G401.6 (cell line): ENCODE results near the gene PPM1M.
"Not testable (repeated sequence)": the region's sequence is repeated elsewhere in the genome, so short reads cannot be mapped to it uniquely, and the experiment has no call there.

Source experiments
- FAIRE-seq: peaks from 2 replicates; lab custom pipeline; 2012; peaks lifted over from hg19 to GRCh38; lab: Jason Lieb, UNC

The PPM1M gene

GRCh38 chr3:52277972-52278509 lies 32.5 kb downstream of the PPM1M start:
- no peak for FAIRE-seq

DNA sequence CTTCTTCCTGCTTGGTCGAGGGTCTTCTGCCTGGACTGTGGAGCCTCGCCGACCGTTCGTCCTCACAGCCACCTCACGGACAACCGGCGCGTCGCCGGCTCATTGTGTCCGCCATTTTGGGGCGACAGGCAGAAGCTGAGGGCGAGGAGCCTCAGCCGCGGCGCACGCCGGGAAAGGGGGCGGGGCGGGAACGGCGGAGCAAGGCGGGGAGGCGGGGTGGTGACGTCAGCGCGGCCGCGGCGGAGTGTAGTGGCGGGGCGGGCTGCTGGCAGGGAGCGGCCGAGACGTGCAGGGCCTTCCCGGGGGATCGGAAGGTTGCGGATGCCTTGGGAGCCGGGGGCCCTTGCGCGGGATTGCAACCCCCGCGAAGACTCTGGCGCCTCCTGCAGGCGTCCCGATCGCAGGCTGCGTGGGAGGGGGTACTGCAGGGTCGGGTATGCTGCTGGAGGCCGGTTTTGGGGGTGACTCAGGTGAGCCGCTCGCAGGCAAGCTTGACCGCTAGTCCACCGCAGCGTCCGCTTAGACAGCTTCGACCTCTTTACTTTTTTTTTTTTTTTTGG lies 33.0 kb downstream of the PPM1M start, which contains the start of gene WDR82:
TSS of gene WDR82 (minus strand) at position 140 of the 560 bp plus-strand sequence. CDS start 288 bp downstream, outside the sequence.
- FAIRE-seq: no peak

GRCh38 chr3:52279596-52279995 lies 34.0 kb downstream of the PPM1M start:
- FAIRE-seq: no peak

GRCh38 chr3:52280050-52280461 lies 34.5 kb downstream of the PPM1M start:
- FAIRE-seq: no peak

- peak; percentile 96 for FAIRE-seq
These were observed 36.6 kb downstream of the PPM1M start for GRCh38 chr3:52281981-52282801.

DNA sequence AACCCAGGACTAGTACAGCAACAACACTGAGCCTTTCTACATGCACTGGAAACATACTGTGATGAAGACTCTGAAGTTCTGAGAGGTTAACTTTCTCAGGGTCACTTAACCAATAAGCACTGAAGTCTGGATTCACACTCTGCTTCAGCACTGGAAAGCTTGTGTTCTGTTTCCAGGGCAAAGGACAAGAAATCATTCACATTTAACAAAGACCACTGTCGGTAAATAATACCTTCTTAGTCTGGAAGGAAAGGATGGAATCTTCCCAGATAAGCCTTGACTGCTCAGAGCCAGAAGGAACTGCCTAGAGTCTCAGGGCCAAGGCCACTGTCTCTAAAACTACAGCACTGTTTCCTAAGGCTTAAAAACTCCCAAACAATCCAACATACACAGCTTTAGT lies 37.7 kb downstream of the PPM1M start:
- peak; percentile 15 for FAIRE-seq

- FAIRE-seq: not testable (repeated sequence)
These were observed 38.5 kb downstream of the PPM1M start for GRCh38 chr3:52284051-52284450.

DNA sequence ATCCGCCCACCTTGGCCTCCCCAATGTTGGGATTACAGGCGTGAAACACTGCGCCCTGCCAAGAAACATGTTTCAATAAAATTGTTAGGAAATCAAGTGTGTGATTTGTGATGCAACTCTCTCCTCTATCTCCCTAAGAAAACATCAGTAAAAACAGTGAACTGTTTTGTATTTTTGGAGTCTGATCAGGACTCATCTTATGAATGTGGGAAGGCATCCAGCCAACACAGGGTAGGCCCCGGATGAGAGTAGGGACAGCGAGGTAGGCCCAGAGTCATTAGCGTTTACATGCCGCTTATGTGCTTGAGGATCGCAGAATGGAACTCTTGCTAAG lies 41.2 kb downstream of the PPM1M start:
- FAIRE-seq: no peak

DNA sequence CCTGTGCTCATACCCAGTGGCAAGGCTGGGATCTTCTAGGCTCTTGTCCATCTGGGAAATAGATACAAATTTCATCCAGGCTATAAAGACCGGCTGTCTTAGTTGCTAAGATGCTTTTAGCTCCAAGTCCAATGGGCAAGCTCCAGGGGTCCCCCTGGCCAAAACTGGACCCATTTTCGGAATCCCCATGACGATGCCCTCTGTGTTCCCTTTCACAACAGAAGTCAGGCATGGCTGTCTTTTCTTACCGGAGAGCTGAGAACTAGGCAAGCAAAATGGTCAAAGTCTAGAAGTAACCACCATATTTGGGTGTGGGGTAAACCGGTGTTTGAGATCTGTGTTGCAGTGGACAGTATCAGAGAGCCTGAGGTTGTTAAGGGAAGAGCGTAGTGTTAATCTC lies 43.1 kb downstream of the PPM1M start:
- FAIRE-seq: no peak

- no peak for FAIRE-seq
These were observed 43.8 kb downstream of the PPM1M start for GRCh38 chr3:52289338-52289746.

DNA sequence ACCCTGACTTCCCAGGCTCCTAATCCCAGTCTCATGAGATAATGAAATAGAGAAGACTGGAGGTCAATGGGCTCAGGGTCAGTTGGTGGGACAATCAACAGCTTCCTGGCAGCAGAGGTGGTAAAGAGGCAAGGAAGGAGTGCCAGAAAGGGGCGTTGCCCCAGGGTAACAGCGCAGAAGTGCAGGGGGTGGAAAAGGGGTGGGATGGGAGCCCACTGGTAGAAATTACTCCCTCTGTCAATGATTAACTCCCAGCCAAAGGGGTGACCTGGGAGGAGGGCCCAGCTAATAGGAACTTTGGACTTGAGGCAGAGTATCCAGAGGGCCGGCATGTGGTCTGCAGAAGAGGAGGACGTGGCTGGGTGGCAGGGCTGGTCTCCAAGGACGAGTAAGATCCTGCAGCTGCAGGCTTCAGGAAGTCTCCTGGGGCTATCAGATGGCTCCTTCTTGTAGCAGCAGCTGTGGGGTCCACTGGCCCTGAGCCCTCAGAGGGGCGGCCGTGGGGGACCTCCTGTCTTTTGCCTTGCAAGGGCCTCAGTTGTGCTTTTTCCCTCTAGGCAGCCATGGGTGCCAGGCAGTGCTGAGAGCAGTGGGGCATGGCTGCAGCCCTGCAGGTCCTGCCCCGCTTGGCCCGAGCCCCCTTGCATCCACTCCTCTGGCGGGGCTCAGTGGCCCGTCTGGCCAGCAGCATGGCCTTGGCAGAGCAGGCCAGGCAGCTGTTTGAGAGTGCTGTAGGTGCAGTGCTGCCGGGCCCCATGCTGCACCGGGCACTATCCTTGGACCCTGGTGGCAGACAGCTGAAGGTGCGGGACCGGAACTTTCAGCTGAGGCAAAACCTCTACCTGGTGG lies 44.4 kb downstream of the PPM1M start:
- FAIRE-seq: no peak

DNA sequence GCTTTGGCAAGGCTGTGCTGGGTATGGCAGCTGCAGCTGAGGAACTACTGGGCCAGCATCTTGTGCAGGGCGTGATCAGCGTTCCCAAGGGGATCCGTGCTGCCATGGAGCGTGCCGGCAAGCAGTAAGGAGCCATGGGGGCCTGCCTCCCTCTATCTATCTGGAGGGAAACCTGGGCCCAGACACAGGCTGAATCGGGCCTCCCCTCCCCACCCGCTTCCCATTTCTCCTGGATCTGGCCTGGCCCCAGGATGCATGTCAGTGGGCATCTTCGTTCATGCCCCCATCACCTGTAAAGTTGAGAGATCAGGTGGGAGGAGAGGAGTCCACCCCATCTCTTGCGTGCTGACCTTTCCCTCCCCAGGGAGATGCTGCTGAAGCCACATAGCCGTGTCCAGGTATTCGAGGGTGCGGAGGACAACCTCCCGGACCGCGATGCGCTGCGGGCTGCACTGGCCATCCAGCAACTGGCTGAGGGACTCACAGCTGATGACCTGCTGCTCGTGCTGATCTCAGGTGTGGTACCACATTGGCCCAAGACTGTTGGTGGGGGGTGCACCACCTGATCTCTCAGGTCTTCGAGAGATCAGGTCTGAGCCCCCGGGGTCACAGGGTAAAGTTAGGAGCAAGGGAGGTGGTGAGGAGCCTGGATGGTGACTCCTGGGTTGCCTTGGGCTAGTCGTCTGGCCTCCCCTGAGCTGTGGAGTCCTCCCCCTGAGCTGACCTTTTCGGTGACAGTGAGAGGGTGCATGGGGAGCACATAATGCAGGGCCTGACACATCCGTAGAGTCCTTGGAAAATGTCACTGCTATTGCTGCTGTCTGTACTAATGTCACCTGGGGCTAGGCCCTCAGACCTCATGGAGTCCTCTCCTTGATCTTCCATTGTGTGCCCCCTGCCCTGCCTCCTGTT lies 45.3 kb downstream of the PPM1M start:
- FAIRE-seq: no peak

GRCh38 chr3:52291508-52292181 lies 46.1 kb downstream of the PPM1M start:
- no peak for FAIRE-seq

DNA sequence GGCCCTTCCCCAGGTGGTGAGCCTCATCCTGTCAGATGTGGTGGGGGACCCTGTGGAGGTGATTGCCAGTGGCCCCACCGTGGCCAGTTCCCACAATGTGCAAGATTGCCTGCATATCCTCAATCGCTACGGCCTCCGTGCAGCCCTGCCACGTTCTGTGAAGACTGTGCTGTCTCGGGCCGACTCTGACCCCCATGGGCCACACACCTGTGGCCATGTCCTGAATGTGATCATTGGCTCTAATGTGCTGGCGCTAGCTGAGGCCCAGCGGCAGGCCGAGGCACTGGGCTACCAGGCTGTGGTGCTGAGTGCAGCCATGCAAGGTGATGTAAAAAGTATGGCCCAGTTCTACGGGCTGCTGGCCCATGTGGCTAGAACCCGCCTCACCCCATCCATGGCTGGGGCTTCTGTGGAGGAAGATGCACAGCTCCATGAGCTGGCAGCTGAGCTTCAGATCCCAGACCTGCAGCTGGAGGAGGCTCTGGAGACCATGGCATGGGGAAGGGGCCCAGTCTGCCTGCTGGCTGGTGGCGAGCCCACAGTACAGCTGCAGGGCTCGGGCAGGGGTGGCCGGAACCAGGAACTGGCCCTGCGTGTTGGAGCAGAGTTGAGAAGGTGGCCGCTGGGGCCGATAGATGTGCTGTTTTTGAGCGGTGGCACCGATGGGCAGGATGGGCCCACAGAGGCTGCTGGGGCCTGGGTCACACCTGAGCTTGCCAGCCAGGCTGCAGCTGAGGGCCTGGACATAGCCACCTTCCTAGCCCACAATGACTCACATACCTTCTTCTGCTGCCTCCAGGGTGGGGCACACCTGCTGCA lies 46.9 kb downstream of the PPM1M start:
- no peak for FAIRE-seq

DNA sequence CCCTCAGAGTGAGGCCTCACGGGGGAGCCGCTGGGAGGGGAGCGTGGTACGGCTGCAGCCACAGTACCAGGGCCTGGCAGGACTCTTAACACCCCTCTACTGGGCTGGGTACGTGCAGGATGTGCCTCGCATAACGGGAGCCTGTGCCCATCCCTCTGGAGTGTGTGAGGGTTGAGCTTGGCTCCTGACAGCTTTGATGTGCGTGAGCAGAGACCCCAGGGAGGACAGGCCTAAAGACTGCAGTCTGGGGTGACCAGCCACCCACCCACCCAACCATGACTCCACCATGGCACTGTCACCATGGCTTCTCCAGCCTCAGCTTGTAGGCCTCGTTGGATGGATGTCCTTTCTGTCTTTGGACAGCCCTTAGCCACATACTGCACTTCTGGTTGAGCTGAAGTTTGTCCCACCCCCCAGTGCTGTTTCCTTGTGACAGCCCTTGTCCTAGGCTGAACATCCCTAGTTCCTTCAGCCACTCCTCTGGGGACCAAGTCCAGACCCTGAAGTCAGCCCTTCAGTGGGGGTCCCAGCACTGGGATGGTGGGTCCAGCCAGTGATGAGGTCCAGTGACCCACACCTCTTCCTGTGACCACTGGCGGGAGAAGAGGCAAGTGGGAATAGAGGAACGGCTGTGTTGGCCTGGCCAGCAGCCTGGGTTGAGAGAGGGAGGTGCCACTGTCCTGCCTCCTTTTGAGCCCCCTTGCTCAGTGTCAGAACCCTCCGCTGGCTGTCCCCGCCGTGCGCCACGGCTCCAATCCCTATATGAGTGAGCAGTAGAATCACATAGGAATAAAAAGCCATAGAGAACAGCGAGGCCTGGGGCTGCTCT lies 48.1 kb downstream of the PPM1M start:
- no peak for FAIRE-seq

DNA sequence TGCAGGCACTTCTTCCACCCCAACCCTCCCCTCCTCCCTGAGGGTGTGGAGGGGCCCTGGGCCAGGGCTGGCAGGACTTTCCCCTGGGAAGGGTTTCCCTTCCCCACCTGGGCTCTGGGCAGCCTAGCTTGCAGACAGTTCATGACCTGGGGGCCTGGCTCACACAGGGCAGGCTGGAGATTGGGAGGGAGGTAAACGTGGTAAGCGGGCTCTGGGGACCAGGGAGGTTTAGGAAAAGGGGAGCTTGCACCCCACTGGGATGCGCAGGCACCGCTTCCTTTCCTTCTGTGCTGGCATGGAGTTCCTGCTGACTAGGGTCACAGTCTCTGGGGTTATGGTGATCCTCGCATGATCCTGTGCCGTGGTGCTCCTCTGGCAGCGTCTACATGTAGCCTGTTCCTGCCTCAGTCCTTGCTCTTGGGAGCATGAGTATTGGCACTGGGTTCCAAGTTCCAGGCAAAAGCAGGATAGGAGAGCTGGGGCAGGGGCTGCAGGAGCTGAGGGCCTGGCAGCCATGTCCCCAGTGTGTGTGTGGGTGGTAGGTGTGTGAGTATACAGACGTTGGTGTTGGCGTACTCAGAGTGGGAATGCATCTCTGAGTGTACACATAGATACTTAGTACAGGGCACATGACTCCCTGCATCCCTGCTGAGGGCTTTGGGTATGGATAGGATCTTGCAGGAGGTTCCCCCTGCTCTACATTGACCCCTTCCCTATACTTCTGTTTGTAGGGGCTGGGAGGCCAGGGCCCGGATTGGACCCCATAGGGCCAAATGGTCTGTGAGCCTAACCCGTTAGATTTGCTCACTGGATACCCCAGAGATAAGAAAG lies 49.0 kb downstream of the PPM1M start:
- FAIRE-seq: no peak

DNA sequence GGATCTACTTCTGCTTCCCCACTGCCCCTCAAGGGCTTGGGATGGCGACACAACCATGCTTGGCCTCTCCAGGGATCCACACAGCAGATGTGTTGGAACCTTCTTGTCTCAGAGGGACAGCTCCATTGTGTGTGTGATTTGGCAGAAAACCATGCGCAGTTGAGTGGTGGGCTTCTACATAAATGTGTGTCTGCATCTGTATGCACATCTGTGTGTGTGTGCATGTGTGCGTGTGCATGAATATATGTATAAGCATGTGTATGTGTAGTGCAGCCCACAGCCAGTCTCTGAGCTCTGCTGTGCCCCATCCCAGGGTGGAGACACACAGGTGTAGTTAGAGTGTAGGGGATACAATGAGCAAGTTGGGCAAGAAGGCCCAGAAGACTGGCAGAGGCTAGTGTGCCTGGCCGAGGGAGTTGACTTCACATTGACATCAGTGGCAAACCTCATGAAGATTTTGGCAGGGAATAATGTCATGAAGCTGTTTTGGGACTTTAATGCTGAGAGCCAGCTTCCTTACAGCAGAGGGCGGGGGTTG lies 50.2 kb downstream of the PPM1M start:
- FAIRE-seq: no peak
